Measurements from ENCODE around the gene DNAAF1.
A peak's percentile ranks its signal among the peaks of the same experiment; 100 is the strongest.

The DNAAF1 gene

GRCh38 chr16:84178892-84179611 is 33.9 kb downstream of the DNAAF1 start:
- peaks cover 0 to 82% (median 61%) of the 10 kb centered on the region in 11 experiments; a peak in 18 of 22 replicates for H4K20me1 ChIP-seq
- no peaks in the 10 kb centered on the region for H3K27me3 ChIP-seq
- no peak overlapping the region for H3K4me3 ChIP-seq
- H3K4me2 ChIP-seq: no peak overlapping the region
- H3K27ac ChIP-seq: no peak overlapping the region
- TF ChIP-seq Cebpa-rat (IDR thresholded peaks at IDR 0.05): no peak
- H3K9ac ChIP-seq: 0 out of 22 replicates have a peak overlapping the region, but pooled peaks of 1 of the 11 experiments have one; percentile 1
- H3K4me1 ChIP-seq: peaks cover 9 to 20% (median 14%) of the 10 kb centered on the region in 10 experiments
- no peaks in the 10 kb centered on the region for H3K9me3 ChIP-seq (replicated peaks in 1 of 11)
- H3K36me3 ChIP-seq: peaks cover 65 to 76% (median 68%) of the 10 kb centered on the region in 11 experiments

GRCh38 chr16:84179612-84180320 is 34.7 kb downstream of the DNAAF1 start:
- peaks cover 13 to 25% (median 20%) of the 10 kb centered on the region in 10 experiments for H3K4me1 ChIP-seq
- peaks cover 72 to 84% (median 75%) of the 10 kb centered on the region in 11 experiments for H3K36me3 ChIP-seq
- H3K4me3 ChIP-seq: no peak overlapping the region
- peaks cover 0 to 90% (median 68%) of the 10 kb centered on the region in 11 experiments; a peak in 18 of 22 replicates for H4K20me1 ChIP-seq
- H3K9ac ChIP-seq: no peak overlapping the region
- H3K9me3 ChIP-seq (replicated peaks in 1 of 11): no peaks in the 10 kb centered on the region
- no peaks in the 10 kb centered on the region for H3K27me3 ChIP-seq
- H3K27ac ChIP-seq: no peak overlapping the region
- TF ChIP-seq Cebpa-rat (IDR thresholded peaks at IDR 0.05): no peak
- H3K4me2 ChIP-seq: no peak overlapping the region

- no peak for TF ChIP-seq Cebpa-rat (IDR thresholded peaks at IDR 0.05)
- H3K27me3 ChIP-seq: no peaks in the 10 kb centered on the region
- no peak overlapping the region for H3K9ac ChIP-seq
- peaks cover 0 to 95% (median 70%) of the 10 kb centered on the region in 11 experiments; a peak in 18 of 22 replicates for H4K20me1 ChIP-seq
- H3K4me1 ChIP-seq: peaks cover 17 to 29% (median 21%) of the 10 kb centered on the region in 10 experiments
- no peak overlapping the region for H3K4me3 ChIP-seq
- H3K4me2 ChIP-seq: no peak overlapping the region
- peaks cover 75 to 92% (median 82%) of the 10 kb centered on the region in 11 experiments for H3K36me3 ChIP-seq
- H3K9me3 ChIP-seq (replicated peaks in 1 of 11): no peaks in the 10 kb centered on the region
- no peak overlapping the region for H3K27ac ChIP-seq
Measured at GRCh38 chr16:84180519-84181140, 35.5 kb downstream of the DNAAF1 start.

- no peak for TF ChIP-seq Cebpa-rat (IDR thresholded peaks at IDR 0.05)
- Histone ChIP-seq H4K20me1 (peaks cover 0 to 95% (median 67%) of the 10 kb centered on the region in 11 experiments; a peak in 18 of 22 replicates), H3K27me3 (no peaks in the 10 kb centered on the region), H3K9ac (no peak overlapping the region), H3K36me3 (peaks cover 75 to 93% (median 82%) of the 10 kb centered on the region in 11 experiments), H3K4me1 (peaks cover 18 to 29% (median 22%) of the 10 kb centered on the region in 10 experiments), H3K4me3 (no peak overlapping the region), H3K4me2 (no peak overlapping the region), H3K9me3 (replicated peaks in 1 of 11) (no peaks in the 10 kb centered on the region), H3K27ac (no peak overlapping the region)
Measured at GRCh38 chr16:84181144-84181915, 36.2 kb downstream of the DNAAF1 start.

GRCh38 chr16:84182104-84182503 is 37.0 kb downstream of the DNAAF1 start:
- Histone ChIP-seq H3K27me3 (no peaks in the 10 kb centered on the region), H3K9me3 (replicated peaks in 1 of 11) (no peaks in the 10 kb centered on the region), H3K9ac (no peak overlapping the region), H3K4me2 (no peak overlapping the region), H4K20me1 (peaks cover 0 to 87% (median 61%) of the 10 kb centered on the region in 11 experiments; a peak in 18 of 22 replicates), H3K27ac (no peak overlapping the region), H3K4me1 (peaks cover 18 to 23% (median 19%) of the 10 kb centered on the region in 10 experiments), H3K36me3 (peaks cover 75 to 86% (median 80%) of the 10 kb centered on the region in 11 experiments), H3K4me3 (no peak overlapping the region)
- TF ChIP-seq Cebpa-rat (IDR thresholded peaks at IDR 0.05): no peak

- H3K36me3 ChIP-seq: peaks cover 70 to 78% (median 74%) of the 10 kb centered on the region in 11 experiments
- no peak overlapping the region for H3K4me3 ChIP-seq
- no peak overlapping the region for H3K4me2 ChIP-seq
- no peak for TF ChIP-seq Cebpa-rat (IDR thresholded peaks at IDR 0.05)
- H3K9ac ChIP-seq: no peak overlapping the region
- peaks cover 18 to 26% (median 19%) of the 10 kb centered on the region in 10 experiments for H3K4me1 ChIP-seq
- no peaks in the 10 kb centered on the region for H3K9me3 ChIP-seq (replicated peaks in 1 of 11)
- no peaks in the 10 kb centered on the region for H3K27me3 ChIP-seq
- no peak overlapping the region for H3K27ac ChIP-seq
- peaks cover 0 to 79% (median 53%) of the 10 kb centered on the region in 11 experiments; a peak in 18 of 22 replicates for H4K20me1 ChIP-seq
Measured at GRCh38 chr16:84182680-84183571, 37.8 kb downstream of the DNAAF1 start.

- H3K9ac ChIP-seq: 0 out of 22 replicates have a peak overlapping the region, but pooled peaks of 1 of the 11 experiments have one; percentile 96
- H3K27me3 ChIP-seq: no peaks in the 10 kb centered on the region
- H4K20me1 ChIP-seq: peaks cover 0 to 73% (median 47%) of the 10 kb centered on the region in 11 experiments; a peak in 18 of 22 replicates
- no peak overlapping the region for H3K4me3 ChIP-seq
- peaks cover 64 to 72% (median 68%) of the 10 kb centered on the region in 11 experiments for H3K36me3 ChIP-seq
- no peak overlapping the region for H3K4me2 ChIP-seq
- no peak for TF ChIP-seq Cebpa-rat (IDR thresholded peaks at IDR 0.05)
- no peaks in the 10 kb centered on the region for H3K9me3 ChIP-seq (replicated peaks in 1 of 11)
- peaks cover 18 to 26% (median 19%) of the 10 kb centered on the region in 10 experiments for H3K4me1 ChIP-seq
- H3K27ac ChIP-seq: no peak overlapping the region
Measured at GRCh38 chr16:84183572-84183875, 38.4 kb downstream of the DNAAF1 start.
